Endothelial cell (in vitro differentiated cells): Measurements from ENCODE around the gene GUCY2D. TPM values are rescaled to one million over a fixed set of nuclear protein-coding genes. Genes with fewer than 3 reads are reported as not detected.
A peak's percentile ranks its signal among the peaks of the same experiment; 100 is the strongest.

Experiments used
- DNase-seq: peaks from one replicate; pipeline ENCODE4 v3.0.0; 2021; ENCODE audit warnings: low spot score
- H3K27ac Mint-ChIP-seq: one replicate; pipeline ENCODE4 v1.8.0; 2021; ENCODE audit warnings: mixed read lengths, inconsistent platforms; ENCODE audit not compliant: unreplicated experiment
- H3K27me3 Mint-ChIP-seq: one replicate; pipeline ENCODE4 v1.8.0; 2021; ENCODE audit warnings: mild to moderate bottlenecking, moderate library complexity, mixed read lengths, inconsistent platforms; ENCODE audit not compliant: unreplicated experiment
- H3K36me3 Mint-ChIP-seq: one replicate; pipeline ENCODE4 v1.8.0; 2021; ENCODE audit warnings: mild to moderate bottlenecking, low read depth, mixed read lengths, inconsistent platforms; ENCODE audit not compliant: unreplicated experiment
- H3K4me1 Mint-ChIP-seq: one replicate; pipeline ENCODE4 v1.8.0; 2021; ENCODE audit warnings: mild to moderate bottlenecking, mixed read lengths, inconsistent platforms; ENCODE audit not compliant: unreplicated experiment
- H3K4me3 Mint-ChIP-seq: one replicate; pipeline ENCODE4 v1.8.0; 2021; ENCODE audit warnings: mild to moderate bottlenecking, mixed read lengths, inconsistent platforms; ENCODE audit not compliant: unreplicated experiment
- H3K9me3 Mint-ChIP-seq: one replicate; pipeline ENCODE4 v1.8.0; 2021; ENCODE audit warnings: mixed read lengths, inconsistent platforms; ENCODE audit not compliant: unreplicated experiment
- CTCF ChIP-seq: fragments of 200-600 bp; sonication (generic); IDR thresholded peaks from one replicate; pipeline ENCODE4 v1.5.0; 2021; ENCODE audit warnings: antibody characterized with exemption; ENCODE audit not compliant: unreplicated experiment
- total RNA-seq: library from RNA; stranded (reverse); fragmentation: NEBNext Ultra II Directional; extraction: Animal tissue kit (Norgen Biotek cat#: 25700); gene quantifications from one replicate; pipeline ENCODE4 v1.2.1, GENCODE V29; 2021; ENCODE audit not compliant: unreplicated experiment

The GUCY2D gene
- total RNA-seq, 1 donor from 2014 or later: not detected

- H3K27ac Mint-ChIP-seq: no peak overlapping the region
- peaks cover 11% of the 10 kb centered on the region for H3K27me3 Mint-ChIP-seq
- H3K36me3 Mint-ChIP-seq: no peaks in the 10 kb centered on the region
- DNase-seq: no peak
- no peak for TF ChIP-seq CTCF
- H3K4me3 Mint-ChIP-seq: no peak overlapping the region
- H3K4me1 Mint-ChIP-seq: peaks cover 2% of the 10 kb centered on the region
- no peaks in the 10 kb centered on the region for H3K9me3 Mint-ChIP-seq
Measured at GRCh38 chr17:8012996-8013640, 10.7 kb downstream of the GUCY2D start.

GRCh38 chr17:8013731-8014557 is 11.5 kb downstream of the GUCY2D start:
- Mint-ChIP-seq H3K27ac (no peak overlapping the region), H3K27me3 (peaks cover 11% of the 10 kb centered on the region), H3K36me3 (no peaks in the 10 kb centered on the region), H3K4me3 (no peak overlapping the region), H3K4me1 (peaks cover 2% of the 10 kb centered on the region), H3K9me3 (no peaks in the 10 kb centered on the region)
- DNase-seq: no peak
- no peak for TF ChIP-seq CTCF

- no peak overlapping the region for H3K27ac Mint-ChIP-seq
- H3K36me3 Mint-ChIP-seq: no peaks in the 10 kb centered on the region
- no peak for DNase-seq
- H3K27me3 Mint-ChIP-seq: peaks cover 12% of the 10 kb centered on the region
- H3K9me3 Mint-ChIP-seq: no peaks in the 10 kb centered on the region
- no peak overlapping the region for H3K4me3 Mint-ChIP-seq
- no peak for TF ChIP-seq CTCF
- H3K4me1 Mint-ChIP-seq: peaks cover 4% of the 10 kb centered on the region
Measured at GRCh38 chr17:8014558-8014850, 12.1 kb downstream of the GUCY2D start.

DNA sequence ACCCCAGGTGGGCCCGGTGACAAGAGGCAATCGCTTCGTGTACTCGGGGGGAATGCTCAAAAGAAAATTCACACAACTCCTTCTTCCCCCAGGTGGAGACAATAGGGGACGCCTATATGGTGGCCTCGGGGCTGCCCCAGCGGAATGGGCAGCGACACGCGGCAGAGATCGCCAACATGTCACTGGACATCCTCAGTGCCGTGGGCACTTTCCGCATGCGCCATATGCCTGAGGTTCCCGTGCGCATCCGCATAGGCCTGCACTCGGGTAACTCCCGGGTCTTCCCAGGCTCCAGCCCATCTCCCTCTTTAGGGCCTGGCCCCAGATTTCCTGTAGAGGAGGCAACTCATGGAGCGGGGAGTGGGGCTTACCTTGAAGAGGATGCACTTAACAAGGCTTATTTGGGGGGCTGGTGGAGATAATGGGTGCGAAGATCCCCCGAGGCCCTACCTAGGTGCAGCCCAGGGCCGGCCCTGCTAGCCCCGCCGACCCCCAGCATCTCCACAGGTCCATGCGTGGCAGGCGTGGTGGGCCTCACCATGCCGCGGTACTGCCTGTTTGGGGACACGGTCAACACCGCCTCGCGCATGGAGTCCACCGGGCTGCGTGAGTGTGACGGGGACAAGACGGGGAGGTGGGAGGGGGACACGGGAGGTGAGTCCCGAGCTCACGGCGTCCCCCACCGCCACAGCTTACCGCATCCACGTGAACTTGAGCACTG is 13.0 kb downstream of the GUCY2D start:
- TF ChIP-seq CTCF: no peak
- H3K27me3 Mint-ChIP-seq: peaks cover 10% of the 10 kb centered on the region
- no peak overlapping the region for H3K27ac Mint-ChIP-seq
- no peaks in the 10 kb centered on the region for H3K9me3 Mint-ChIP-seq
- DNase-seq: no peak
- H3K4me1 Mint-ChIP-seq: peaks cover 7% of the 10 kb centered on the region
- H3K36me3 Mint-ChIP-seq: no peaks in the 10 kb centered on the region
- H3K4me3 Mint-ChIP-seq: peak overlapping the region; percentile 62
